A204.1 (cell line): ENCODE data around the gene ANO4.
"Not testable (repeated sequence)": the region's sequence is repeated elsewhere in the genome, so short reads cannot be mapped to it uniquely, and the experiment has no call there.

Source experiments
- FAIRE-seq: peaks from 2 replicates; lab custom pipeline; 2012; peaks lifted over from hg19 to GRCh38; lab: Jason Lieb, UNC

Gene ANO4

DNA sequence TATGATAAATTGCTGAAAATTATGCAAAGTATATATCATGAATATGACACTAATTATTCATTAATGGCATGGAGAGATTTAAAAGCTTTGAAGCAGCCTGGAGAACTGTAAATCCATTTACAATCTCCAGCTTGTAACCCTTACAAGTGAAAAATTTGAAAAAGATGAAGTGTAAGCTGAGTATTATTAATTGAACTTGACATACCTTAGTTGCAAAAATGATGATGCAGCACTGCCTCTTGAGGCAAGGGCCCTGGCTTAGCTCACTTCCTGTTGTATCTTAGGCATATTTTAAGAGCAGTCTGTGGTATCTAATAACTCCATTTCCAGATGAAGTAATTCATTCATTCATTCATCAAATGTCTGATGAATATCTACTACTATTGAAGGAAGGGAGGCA, 158.6 kb downstream of the ANO4 start:
- FAIRE-seq = no peak

DNA sequence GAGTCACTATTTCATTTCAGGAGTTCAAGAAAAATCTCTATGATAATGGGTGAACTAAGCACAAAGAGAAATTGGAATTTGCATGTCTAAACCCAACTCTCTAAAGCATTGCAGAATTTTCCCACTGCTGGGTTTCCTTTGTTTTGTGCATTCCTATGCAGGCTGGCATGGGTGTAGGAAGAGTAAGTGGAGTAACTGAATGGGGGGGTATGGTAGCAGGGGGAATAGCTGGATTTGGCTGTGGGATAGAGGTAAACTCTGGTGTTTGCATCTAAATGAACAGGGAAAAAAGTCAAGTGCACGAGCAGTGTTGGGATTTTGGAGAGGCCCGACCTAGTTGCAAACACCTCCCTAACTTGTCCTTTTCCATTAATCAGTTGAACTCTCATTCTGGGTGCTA, 159.1 kb downstream of the ANO4 start:
- no peak for FAIRE-seq

DNA sequence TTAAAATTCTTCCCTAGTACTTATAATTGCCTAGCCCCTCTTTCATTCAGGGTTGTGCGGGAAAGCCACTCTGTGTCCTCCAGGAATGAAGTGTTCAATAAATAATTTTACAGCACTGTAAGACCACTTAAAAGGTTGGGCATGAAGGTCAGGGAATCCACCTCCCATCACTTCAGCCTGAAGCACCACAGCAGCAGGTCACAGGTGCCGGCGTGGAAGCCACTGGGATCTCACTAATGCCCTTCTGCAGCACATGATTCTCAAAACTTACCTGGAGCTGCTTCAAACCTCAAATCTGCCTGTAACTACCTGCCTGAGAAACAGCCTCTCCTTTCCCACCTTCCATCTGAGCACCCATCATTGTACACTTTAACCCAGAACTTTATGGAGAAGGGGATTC, 159.5 kb downstream of the ANO4 start:
- FAIRE-seq = no peak

- FAIRE-seq = no peak
Measured at GRCh38 chr12:100955139-100955538, 160.6 kb downstream of the ANO4 start.

DNA sequence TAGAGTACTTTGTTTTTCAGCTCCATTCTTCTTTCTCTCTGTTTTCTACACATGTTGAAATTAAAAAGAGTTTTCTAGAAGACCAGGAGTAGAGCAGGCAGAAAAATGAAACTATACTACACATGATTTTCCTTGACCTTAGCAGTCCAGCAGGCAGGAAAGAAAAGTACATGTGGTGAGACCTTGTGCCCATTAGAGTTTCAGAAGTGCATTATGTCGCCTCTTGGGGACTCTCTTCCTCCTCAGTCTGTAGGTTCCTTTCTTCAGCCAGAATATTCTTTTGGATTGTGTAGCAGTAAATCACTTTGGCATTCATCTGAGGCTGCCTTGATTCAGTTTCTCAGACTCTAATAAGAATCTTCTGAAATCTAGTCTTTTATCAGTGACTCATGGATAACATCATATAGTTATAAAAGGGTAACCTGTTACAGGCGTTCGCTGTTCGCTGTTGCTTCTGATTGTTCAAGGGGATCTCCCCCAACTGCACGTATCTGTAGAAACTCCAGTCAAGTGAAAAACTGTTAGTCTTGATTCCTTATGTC, 161.8 kb downstream of the ANO4 start:
- no peak for FAIRE-seq

- FAIRE-seq = no peak
Measured at GRCh38 chr12:100959481-100959880, 164.9 kb downstream of the ANO4 start.

GRCh38 chr12:100962086-100962712, 167.6 kb downstream of the ANO4 start:
- FAIRE-seq = no peak

DNA sequence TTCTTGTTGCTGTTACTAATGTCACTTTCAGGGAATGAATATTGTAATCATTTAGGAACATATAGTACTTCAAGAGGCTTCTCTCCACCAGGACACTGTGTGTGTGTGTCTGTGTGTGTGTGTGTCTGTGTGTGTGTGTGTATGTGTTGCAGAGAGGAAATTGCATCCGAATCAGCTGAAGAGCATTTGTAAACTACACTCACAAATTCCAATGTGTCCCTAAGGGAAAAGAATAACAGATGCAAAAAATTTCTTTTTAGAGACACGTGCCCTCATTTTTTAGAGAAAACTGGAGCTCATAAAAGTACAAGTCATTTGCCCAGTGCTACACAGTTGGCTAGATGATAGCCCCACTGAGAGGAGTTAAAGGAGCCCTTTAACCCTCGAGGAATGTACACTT, 168.8 kb downstream of the ANO4 start:
- no peak for FAIRE-seq

DNA sequence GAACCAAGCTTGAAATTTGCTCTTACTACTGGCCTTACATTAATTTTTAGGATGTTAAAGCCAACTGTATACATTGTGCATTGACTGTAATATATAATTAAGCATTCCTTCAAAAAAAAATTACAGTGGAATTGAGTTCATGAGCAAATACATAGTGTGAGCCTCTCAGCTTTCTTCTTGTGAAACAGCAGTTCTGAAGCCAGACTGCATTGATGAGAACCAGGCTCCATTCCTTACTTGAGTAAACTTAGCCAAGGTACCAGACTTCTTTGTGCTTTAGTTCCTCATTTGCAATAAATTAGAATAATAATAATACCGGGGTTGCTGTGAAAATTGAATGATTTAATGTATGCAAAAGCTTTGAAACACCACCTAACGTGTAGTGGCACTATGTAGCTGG, 169.5 kb downstream of the ANO4 start:
- FAIRE-seq = no peak

DNA sequence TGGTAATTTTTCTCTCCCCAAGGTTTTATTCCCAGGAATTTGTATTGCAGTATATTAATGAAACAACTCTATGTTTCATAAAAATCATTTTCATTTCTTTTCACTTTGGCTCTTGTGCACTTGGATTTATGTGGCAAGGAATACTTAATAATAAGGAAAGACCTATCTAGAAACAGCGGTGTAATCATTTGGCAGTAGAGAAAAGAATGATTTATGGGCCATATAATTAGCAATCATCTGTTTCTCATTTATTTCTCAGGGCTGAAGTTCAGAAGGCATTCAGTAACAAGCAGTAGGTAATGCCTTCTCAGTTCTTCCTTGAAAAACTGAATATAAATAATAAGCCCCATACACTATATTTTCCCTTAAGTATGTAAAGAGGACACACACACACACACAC, 172.6 kb downstream of the ANO4 start:
- no peak for FAIRE-seq

- no peak for FAIRE-seq
Measured at GRCh38 chr12:100970894-100971293, 176.3 kb downstream of the ANO4 start.

DNA sequence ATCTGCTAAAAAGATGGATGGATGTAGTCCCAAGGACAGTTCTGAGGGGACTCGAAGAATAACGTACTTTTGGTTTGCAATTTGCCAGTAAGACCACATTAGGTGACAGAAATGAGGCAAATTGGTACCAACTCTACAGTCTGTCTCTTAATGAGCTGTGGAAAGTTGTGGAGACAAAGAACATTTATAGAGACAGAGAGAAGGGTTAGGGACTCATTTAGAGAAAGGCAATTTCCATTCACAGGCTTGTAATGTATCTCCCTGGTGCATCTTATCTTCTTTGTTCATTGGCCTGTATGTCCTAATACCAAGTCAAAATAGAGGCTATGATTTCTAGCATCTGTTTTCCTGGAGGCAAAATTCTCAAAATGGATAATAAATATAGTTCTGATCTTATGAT, 177.5 kb downstream of the ANO4 start:
- FAIRE-seq = no peak

DNA sequence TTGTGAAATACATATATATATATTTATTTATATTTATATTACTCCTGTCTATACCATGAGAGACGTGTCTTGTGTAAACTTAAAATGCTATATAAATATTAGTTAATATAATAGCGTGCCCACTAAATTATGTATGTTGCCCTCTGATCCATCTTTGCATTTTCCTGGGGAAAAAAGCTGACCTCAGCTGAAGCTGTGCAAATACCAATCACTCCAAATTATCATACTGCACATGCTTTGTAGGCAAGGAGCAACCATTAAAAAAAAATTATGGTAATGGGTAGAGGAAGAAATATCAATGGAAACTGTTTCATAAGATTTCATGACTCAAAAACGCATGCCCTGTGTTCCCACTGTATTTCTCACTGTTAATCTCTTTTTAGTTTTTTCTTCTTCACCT, 179.8 kb downstream of the ANO4 start:
- no peak for FAIRE-seq

DNA sequence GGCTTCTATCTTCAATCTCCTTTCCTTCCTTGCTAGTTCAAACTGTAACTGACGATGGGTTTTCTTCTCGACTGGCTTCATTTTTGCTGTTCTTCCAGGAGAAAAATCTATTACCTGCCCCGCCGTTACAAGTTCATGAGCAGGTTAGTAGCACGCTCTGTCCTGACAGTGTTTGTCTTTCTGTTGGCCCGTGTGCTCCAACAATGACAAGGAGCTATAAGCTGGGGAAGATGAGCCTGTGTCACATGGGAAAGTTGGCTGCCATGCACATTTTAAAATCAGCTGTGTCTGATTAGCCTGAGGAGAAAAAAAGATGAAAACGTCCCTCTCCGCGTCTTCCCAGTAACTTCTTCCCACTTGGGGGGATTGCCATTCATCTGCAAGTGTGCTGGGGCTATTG, 180.2 kb downstream of the ANO4 start:
- no peak for FAIRE-seq

DNA sequence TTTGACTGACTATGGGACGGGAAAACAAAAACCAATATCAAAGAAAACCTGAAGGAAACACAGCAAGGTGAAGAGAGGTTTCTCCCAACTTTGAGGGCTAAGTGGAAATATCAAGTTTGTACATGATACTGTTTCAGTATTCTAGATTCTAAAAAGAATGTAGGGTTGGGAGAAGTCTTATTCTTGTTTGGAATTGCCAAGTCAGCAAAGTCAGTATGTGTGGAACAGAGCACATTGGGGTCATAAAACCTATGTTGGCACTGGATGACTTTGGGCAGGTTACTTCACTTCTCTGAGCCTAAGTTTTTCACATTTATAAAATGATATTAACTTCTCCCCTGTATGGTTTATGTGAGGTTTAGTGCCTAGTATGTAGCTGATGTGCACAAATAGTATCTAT, 182.2 kb downstream of the ANO4 start:
- no peak for FAIRE-seq

GRCh38 chr12:100980856-100981255, 186.3 kb downstream of the ANO4 start:
- no peak for FAIRE-seq

DNA sequence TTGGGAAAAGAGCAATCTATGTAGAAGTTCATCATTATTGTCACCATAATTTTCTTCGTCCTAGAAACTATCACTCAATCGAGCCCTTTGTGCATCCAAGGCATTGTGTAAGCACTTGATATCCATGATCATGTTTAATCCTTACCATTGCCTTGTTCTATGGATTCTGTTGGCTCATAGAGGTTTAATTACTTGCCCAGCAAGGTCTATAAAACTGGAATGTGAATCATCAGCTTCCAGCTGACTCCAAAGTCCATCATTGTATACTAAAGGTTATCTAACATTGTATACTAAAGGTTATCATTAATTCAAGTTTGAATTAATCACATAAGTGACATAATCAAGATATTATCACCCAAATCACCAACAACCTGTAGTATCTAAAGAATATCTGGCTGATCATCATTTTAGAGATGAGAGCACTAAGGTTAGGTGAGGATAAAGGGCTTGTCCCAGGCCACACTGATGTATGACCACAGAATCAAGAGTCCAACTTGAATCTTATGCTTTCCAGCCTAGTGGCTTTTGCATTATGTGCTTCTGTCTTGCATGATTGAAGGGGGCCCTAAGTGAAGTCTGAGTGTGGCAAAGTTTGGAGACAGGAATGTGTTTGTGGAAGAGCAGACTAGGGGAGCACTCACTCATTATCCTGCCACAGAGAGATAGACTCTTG, 188.1 kb downstream of the ANO4 start:
- no peak for FAIRE-seq

DNA sequence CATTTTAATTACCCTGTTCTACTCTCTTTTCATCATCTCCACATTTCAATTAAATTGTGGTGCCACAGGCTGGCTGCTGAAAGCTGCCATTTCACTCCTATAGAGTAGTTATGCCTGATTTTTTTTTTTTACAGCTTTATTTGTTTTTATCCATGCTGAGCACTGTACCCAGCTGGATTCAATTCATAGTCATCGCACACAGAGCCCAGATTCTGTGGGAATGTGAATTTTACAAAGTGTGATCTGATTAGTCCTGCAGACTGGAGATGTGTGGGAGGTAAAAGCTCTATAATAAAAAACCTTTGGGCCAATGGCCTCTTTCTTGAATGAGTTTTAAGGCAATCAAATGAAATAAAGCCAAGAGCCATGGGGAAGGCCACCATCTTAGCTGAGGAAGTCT, 190.2 kb downstream of the ANO4 start:
- no peak for FAIRE-seq

- FAIRE-seq = no peak
Measured at GRCh38 chr12:100986595-100987547, 192.3 kb downstream of the ANO4 start.

DNA sequence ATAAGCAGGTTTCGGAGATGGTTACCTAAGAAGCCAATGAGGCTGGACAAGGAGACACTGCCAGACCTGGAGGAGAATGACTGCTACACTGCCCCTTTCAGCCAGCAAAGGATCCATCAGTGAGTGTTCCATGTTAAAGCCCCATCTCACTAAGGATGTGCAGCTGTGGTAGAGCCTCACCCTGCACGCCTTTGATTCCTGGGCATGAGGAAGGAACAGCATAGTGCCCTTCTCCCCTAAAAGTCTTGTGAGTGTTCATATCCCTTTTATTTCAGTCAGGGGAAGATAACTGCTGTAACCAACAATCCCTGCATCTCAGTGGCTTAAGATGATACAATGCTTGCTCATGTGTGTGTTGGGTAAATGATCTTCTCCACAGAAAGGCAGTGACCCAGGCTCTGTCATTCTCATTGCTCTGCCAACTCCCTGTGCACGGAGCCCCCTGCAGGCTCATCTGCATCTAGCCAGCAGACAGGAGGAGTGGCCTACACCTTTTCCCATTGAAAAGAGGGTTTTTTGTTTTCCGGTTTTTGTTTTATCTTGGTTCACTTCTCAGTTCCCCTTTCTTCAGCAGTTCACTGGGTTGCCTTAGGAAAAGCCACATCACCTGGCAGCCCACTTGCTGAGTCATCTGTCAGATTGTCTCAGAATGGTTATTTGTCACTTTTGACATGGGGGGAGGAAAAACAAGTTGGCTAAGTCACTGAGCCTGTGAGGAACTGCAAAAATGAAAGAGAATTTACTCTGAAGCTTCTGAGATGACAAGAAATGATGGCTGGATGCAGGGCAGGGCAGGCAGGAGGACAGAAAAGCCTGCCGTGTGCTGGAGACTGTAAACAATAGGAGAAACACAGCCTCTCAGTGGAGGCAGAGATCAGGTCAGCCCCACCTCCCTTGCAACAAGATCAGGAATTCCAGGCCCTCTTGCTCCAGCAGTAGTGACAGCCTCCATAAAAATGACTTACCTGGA, 193.3 kb downstream of the ANO4 start:
- no peak for FAIRE-seq

GRCh38 chr12:100989509-100989908, 194.9 kb downstream of the ANO4 start:
- FAIRE-seq = not testable (repeated sequence)

DNA sequence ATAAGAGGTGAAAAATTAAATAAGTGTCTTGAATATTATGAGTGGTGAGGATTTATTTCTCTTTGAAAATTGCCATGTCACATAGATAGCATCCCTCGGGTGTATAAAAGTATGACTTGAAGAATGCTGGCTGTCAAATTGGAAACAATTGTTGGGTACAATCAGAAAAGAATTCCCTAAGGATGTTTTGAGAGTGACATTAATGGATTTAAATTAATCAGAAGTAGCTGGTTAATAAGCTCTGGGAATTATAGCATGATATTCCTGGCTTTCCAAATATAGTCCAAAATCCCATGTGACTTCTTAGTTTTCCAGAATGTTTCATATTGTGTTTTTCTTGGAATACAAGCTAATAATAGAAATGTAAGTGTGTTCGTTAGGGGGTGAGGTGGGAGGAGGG, 196.5 kb downstream of the ANO4 start:
- FAIRE-seq = no peak
